LNCAP (cell line): ENCODE results near the gene NRP1.

Experiments used
- CTCF ChIP-seq: fragments of 450-650 bp; IDR thresholded peaks from 2 replicates; pipeline ENCODE4 v1.5.1; 2017; ENCODE audit warnings: mild to moderate bottlenecking

Gene NRP1

GRCh38 chr10:33217854-33218253, 116.6 kb downstream of the NRP1 start:
- TF ChIP-seq CTCF: no peak

- TF ChIP-seq CTCF: no peak
Observed at GRCh38 chr10:33216661-33217427, 117.6 kb downstream of the NRP1 start.

- TF ChIP-seq CTCF: no peak
Observed at GRCh38 chr10:33215635-33216034, 118.8 kb downstream of the NRP1 start.

GRCh38 chr10:33215154-33215553, 119.3 kb downstream of the NRP1 start:
- TF ChIP-seq CTCF: no peak

GRCh38 chr10:33214174-33214573, 120.3 kb downstream of the NRP1 start:
- TF ChIP-seq CTCF: no peak

GRCh38 chr10:33212061-33212748, 122.3 kb downstream of the NRP1 start:
- TF ChIP-seq CTCF: no peak

- no peak for TF ChIP-seq CTCF
Observed at GRCh38 chr10:33211106-33211878, 123.2 kb downstream of the NRP1 start.
